Measurements from ENCODE around the gene ZNF24.

DNA sequence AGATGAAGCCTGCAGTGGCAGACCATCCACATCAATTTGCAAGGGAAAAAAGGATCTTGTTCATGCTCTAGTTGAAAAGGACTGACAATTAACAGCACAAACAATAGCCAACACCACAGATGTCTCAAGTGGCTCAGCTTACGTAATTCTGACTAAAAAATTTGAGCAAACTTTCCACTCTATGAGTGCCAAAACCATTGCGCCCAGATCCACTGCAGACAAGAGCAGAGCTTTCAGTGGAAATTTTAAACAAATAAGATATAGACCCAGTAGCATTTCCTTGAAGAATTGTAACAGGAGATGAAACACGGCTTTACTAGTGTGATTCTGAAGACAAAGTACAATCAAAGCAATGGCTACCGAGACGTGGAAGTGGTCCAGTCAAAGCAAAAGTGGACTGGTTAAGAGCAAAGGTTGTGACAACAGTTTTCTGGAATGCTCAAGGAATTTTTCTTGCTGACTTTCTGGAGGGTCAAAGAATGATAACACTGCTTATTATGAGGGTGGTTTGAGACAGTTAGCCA, 44.9 kb upstream of the ZNF24 start:
- TF ChIP-seq, protein P1, sequence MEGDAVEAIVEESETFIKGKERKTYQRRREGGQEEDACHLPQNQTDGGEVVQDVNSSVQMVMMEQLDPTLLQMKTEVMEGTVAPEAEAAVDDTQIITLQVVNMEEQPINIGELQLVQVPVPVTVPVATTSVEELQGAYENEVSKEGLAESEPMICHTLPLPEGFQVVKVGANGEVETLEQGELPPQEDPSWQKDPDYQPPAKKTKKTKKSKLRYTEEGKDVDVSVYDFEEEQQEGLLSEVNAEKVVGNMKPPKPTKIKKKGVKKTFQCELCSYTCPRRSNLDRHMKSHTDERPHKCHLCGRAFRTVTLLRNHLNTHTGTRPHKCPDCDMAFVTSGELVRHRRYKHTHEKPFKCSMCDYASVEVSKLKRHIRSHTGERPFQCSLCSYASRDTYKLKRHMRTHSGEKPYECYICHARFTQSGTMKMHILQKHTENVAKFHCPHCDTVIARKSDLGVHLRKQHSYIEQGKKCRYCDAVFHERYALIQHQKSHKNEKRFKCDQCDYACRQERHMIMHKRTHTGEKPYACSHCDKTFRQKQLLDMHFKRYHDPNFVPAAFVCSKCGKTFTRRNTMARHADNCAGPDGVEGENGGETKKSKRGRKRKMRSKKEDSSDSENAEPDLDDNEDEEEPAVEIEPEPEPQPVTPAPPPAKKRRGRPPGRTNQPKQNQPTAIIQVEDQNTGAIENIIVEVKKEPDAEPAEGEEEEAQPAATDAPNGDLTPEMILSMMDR (IDR thresholded peaks at IDR 0.05): no peak
- TF ChIP-seq, protein P2, sequence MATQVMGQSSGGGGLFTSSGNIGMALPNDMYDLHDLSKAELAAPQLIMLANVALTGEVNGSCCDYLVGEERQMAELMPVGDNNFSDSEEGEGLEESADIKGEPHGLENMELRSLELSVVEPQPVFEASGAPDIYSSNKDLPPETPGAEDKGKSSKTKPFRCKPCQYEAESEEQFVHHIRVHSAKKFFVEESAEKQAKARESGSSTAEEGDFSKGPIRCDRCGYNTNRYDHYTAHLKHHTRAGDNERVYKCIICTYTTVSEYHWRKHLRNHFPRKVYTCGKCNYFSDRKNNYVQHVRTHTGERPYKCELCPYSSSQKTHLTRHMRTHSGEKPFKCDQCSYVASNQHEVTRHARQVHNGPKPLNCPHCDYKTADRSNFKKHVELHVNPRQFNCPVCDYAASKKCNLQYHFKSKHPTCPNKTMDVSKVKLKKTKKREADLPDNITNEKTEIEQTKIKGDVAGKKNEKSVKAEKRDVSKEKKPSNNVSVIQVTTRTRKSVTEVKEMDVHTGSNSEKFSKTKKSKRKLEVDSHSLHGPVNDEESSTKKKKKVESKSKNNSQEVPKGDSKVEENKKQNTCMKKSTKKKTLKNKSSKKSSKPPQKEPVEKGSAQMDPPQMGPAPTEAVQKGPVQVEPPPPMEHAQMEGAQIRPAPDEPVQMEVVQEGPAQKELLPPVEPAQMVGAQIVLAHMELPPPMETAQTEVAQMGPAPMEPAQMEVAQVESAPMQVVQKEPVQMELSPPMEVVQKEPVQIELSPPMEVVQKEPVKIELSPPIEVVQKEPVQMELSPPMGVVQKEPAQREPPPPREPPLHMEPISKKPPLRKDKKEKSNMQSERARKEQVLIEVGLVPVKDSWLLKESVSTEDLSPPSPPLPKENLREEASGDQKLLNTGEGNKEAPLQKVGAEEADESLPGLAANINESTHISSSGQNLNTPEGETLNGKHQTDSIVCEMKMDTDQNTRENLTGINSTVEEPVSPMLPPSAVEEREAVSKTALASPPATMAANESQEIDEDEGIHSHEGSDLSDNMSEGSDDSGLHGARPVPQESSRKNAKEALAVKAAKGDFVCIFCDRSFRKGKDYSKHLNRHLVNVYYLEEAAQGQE (IDR thresholded peaks at IDR 0.05; ENCODE audit: insufficient read depth in 1 of 2, low read depth in 2 of 2, low read length in 1 of 2): no peak
- TF ChIP-seq POLR2AphosphoS5 (IDR thresholded peaks at IDR 0.05; ENCODE audit: low read depth, low read length): no peak
- TF ChIP-seq SIN3A (IDR thresholded peaks at IDR 0.05; ENCODE audit: borderline replicate concordance, insufficient read depth, low read depth, low read length): no peak
- no peak for TF ChIP-seq TCF7L2 (IDR thresholded peaks at IDR 0.05; ENCODE audit: low read depth, low read length)

Measured in Panc1 (cell line).